ENCODE measurements around the gene SMCO1. TPM values are rescaled to one million over a fixed set of nuclear protein-coding genes. Genes with fewer than 3 reads are reported as not detected.

The SMCO1 gene
- total and polyA plus RNA-seq, 2 experiments from 2014 or later = not detected

- TF ChIP-seq REST (IDR thresholded peaks at IDR 0.05; ENCODE audit: unreplicated experiment) = no peak
- no peak for TF ChIP-seq EZH2phosphoT487 (IDR thresholded peaks at IDR 0.05; ENCODE audit: unreplicated experiment)
- no peak for TF ChIP-seq STAT1 (IDR thresholded peaks at IDR 0.05; ENCODE audit: unreplicated experiment)
- TF ChIP-seq ZNF114 (CRISPR knock-in tag; IDR thresholded peaks at IDR 0.05) = no peak
- TF ChIP-seq, protein P1, sequence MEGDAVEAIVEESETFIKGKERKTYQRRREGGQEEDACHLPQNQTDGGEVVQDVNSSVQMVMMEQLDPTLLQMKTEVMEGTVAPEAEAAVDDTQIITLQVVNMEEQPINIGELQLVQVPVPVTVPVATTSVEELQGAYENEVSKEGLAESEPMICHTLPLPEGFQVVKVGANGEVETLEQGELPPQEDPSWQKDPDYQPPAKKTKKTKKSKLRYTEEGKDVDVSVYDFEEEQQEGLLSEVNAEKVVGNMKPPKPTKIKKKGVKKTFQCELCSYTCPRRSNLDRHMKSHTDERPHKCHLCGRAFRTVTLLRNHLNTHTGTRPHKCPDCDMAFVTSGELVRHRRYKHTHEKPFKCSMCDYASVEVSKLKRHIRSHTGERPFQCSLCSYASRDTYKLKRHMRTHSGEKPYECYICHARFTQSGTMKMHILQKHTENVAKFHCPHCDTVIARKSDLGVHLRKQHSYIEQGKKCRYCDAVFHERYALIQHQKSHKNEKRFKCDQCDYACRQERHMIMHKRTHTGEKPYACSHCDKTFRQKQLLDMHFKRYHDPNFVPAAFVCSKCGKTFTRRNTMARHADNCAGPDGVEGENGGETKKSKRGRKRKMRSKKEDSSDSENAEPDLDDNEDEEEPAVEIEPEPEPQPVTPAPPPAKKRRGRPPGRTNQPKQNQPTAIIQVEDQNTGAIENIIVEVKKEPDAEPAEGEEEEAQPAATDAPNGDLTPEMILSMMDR (conservative IDR thresholded peaks at IDR 0.05; ENCODE audit: low read depth in 2 of 2) = no peak
- no peak for TF ChIP-seq CREB1 (CRISPR knock-in tag; IDR thresholded peaks at IDR 0.05; ENCODE audit: low read depth)
Measured at GRCh38 chr3:196517919-196518318, 2.8 kb upstream of the SMCO1 start (continued).

DNA sequence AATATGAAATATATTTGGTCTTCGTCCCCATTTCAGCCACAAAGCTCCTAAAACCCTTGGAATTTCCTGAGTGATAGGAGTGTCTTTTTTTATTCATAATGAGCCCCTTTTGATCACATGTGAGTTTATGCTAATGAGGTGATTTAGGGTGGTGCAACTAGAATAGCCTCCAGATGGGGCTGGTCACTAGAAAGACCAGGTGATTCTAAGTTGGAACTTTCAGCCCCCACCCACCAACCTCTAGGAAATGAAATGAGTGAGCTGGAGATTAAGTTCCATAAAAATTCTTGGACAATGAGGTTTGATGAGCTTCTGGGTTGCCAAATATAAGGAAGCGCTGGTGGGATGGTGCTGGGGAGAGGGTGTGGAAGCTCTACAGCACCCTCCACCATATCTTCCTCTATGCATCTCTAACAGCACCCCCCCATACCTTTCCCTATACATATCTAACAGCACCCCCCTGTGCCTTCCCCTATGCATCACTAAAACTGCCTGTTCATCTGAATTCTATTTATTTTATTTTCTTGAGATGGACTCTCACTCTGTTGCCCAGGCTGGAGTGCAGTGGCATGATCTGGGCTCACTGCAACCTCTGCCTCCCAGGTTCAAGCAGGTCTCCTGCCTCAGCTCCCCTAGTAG lies 2.1 kb upstream of the SMCO1 start:
- peaks cover 2% of the 10 kb centered on the region; the same call in 2 of the 3 replicates for H3K4me1 Mint-ChIP-seq
- H3K36me3 ChIP-seq (ENCODE audit: insufficient read depth) = 0 out of 2 replicates have a peak, but pooled peaks cover 9% of the 10 kb centered on the region
- H3K27me3 ChIP-seq (ENCODE audit: insufficient read depth) = no peaks in the 10 kb centered on the region; the same call in 1 of the 2 replicates
- no peak overlapping the region for H3K4me2 ChIP-seq
- peaks cover 49% of the 10 kb centered on the region for H3K36me3 Mint-ChIP-seq (ENCODE audit: low read depth)
- H3K27ac ChIP-seq (ENCODE audit: low read depth) = no peak overlapping the region
- no peak overlapping the region; the same call in 2 of the 3 replicates for H3K4me3 Mint-ChIP-seq
- peak; percentile 12 for DNase-seq (ENCODE audit: low spot score)
- H3K9me3 Mint-ChIP-seq = peaks cover 61% of the 10 kb centered on the region
- peaks cover 9% of the 10 kb centered on the region for H3K27me3 Mint-ChIP-seq (ENCODE audit: insufficient read depth, low read depth, poor library complexity)
- no peaks in the 10 kb centered on the region for H4K20me1 ChIP-seq (replicated peaks; ENCODE audit: insufficient read depth)
- H3F3A ChIP-seq (replicated peaks; ENCODE audit: low read depth) = no peaks in the 10 kb centered on the region
- no peaks in the 10 kb centered on the region; the same call in 1 of the 2 replicates for H3K4me1 ChIP-seq (ENCODE audit: insufficient read depth)
- ATAC-seq = no peak
- 0 out of 2 replicates have a peak, but pooled peaks cover 2% of the 10 kb centered on the region for H3K9me2 ChIP-seq (ENCODE audit: insufficient read depth)
- no peak overlapping the region for H2AFZ ChIP-seq
- peak overlapping the region; percentile 89 for H3K27ac Mint-ChIP-seq
- no peaks in the 10 kb centered on the region for H3K79me2 ChIP-seq (replicated peaks; ENCODE audit: insufficient read depth)
- H3K4me3 ChIP-seq = no peak overlapping the region
- TF ChIP-seq POLR2AphosphoS5 (IDR thresholded peaks at IDR 0.05; ENCODE audit: low read depth) (no peak), EZH2phosphoT487 (IDR thresholded peaks at IDR 0.05; ENCODE audit: unreplicated experiment) (no peak), REST (IDR thresholded peaks at IDR 0.05; ENCODE audit: unreplicated experiment) (no peak), ZNF331 (CRISPR knock-in tag; IDR thresholded peaks at IDR 0.05; ENCODE audit: low read depth) (no peak), NANOG (IDR thresholded peaks at IDR 0.05; ENCODE audit: borderline replicate concordance) (no peak), EZH2 (IDR thresholded peaks at IDR 0.05; ENCODE audit: low read depth, unreplicated experiment) (no peak)
- TF ChIP-seq, protein P1 (conservative IDR thresholded peaks at IDR 0.05; ENCODE audit: low read depth in 2 of 2) = no peak
- TF ChIP-seq, protein P2, sequence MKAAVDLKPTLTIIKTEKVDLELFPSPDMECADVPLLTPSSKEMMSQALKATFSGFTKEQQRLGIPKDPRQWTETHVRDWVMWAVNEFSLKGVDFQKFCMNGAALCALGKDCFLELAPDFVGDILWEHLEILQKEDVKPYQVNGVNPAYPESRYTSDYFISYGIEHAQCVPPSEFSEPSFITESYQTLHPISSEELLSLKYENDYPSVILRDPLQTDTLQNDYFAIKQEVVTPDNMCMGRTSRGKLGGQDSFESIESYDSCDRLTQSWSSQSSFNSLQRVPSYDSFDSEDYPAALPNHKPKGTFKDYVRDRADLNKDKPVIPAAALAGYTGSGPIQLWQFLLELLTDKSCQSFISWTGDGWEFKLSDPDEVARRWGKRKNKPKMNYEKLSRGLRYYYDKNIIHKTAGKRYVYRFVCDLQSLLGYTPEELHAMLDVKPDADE (IDR thresholded peaks at IDR 0.05) = no peak

Measured in GM23338 (cell line).